Sciatic nerve (tissue), 2 donors: Measurements from ENCODE around the gene SPSB1. TPM values are rescaled to one million over a fixed set of nuclear protein-coding genes. Genes with fewer than 3 reads are reported as not detected.
"Not testable (repeated sequence)": the region's sequence is repeated elsewhere in the genome, so short reads cannot be mapped to it uniquely, and the experiment has no call there.

Experiments
- ATAC-seq: fragments of 200-7000 bp; cut with Tn5 transposase; one replicate; pipeline ENCODE4 v1.9.1; 2020; ENCODE audit warnings: mild to moderate bottlenecking, moderate library complexity
- DNase-seq: peaks from one replicate; pipeline ENCODE4 v3.0.0-alpha.2; 2020; ENCODE audit warnings: low spot score
- intact Hi-C: fragments of 100-400 bp; cut with DNase I; formaldehyde crosslinking; loops from one replicate; pipeline ENCODE4 v1.14.2; 2022
- total RNA-seq: library from RNA; stranded (reverse); fragmentation: NEBNext Ultra II Directional; extraction: Animal tissue kit (Norgen Biotek cat#: 25700); gene quantifications from one replicate; pipeline ENCODE4 v1.2.1, GENCODE V29; 2021
- donor health status: DM: no; HTN: no; CAD: no.
- donor health status: DM: no; HTN: no; CAD: no.

Gene SPSB1
- total RNA-seq, 1 donor from 2014 or later, result 20.1 TPM

GRCh38 chr1:9293533-9294404, 1.1 kb downstream of the SPSB1 start:
- no peak for ATAC-seq
- intact Hi-C loops, result no loop called here

GRCh38 chr1:9294405-9294773, 1.7 kb downstream of the SPSB1 start:
- ATAC-seq (no peak), DNase-seq (no peak)
- intact Hi-C loops, result no loop called here

More at GRCh38 chr1:9293533-9294404, 1.1 kb downstream of the SPSB1 start:
- DNase-seq, result no peak

- intact Hi-C loops, result no loop called here
- no peak for DNase-seq
- peak; percentile 46 for ATAC-seq
Measured at GRCh38 chr1:9294910-9295636, 2.4 kb downstream of the SPSB1 start.

GRCh38 chr1:9295884-9296283, 3.2 kb downstream of the SPSB1 start:
- no peak for DNase-seq
- no peak for ATAC-seq
- intact Hi-C loops, result no loop called here

- peak; percentile 68 for ATAC-seq
- intact Hi-C loops, result no loop called here
- no peak for DNase-seq
Measured at GRCh38 chr1:9296850-9297249, 4.2 kb downstream of the SPSB1 start.

GRCh38 chr1:9297831-9298230, 5.1 kb downstream of the SPSB1 start:
- intact Hi-C loops, result no loop called here

GRCh38 chr1:9298282-9298681, 5.6 kb downstream of the SPSB1 start:
- ATAC-seq, result no peak
- DNase-seq, result no peak
- intact Hi-C loops, result no loop called here

More at GRCh38 chr1:9297831-9298230, 5.1 kb downstream of the SPSB1 start:
- DNase-seq, result no peak
- no peak for ATAC-seq

GRCh38 chr1:9299571-9300541, 7.2 kb downstream of the SPSB1 start:
- ATAC-seq, DNase-seq, intact Hi-C loops: not testable (repeated sequence)

- intact Hi-C loops, result no loop called here
- DNase-seq (no peak), ATAC-seq (no peak)
Measured at GRCh38 chr1:9300573-9300972, 7.9 kb downstream of the SPSB1 start.

- ATAC-seq, result peak; percentile 41
- intact Hi-C loops, result no loop called here
- no peak for DNase-seq
Measured at GRCh38 chr1:9302745-9303524, 10.2 kb downstream of the SPSB1 start.

GRCh38 chr1:9303916-9304315, 11.2 kb downstream of the SPSB1 start:
- no peak for ATAC-seq
- no peak for DNase-seq
- intact Hi-C loops, result no loop called here

- intact Hi-C loops, result no loop called here
- ATAC-seq, result no peak
- no peak for DNase-seq
Measured at GRCh38 chr1:9305216-9305615, 12.5 kb downstream of the SPSB1 start.

GRCh38 chr1:9306006-9306405, 13.3 kb downstream of the SPSB1 start:
- intact Hi-C loops, result no loop called here
- ATAC-seq, result no peak

GRCh38 chr1:9307303-9307702, 14.6 kb downstream of the SPSB1 start:
- intact Hi-C loops, result no loop called here
- ATAC-seq (no peak), DNase-seq (no peak)

More at GRCh38 chr1:9306006-9306405, 13.3 kb downstream of the SPSB1 start:
- DNase-seq, result no peak

GRCh38 chr1:9308236-9308785, 15.6 kb downstream of the SPSB1 start:
- no peak for DNase-seq
- ATAC-seq, result no peak
- intact Hi-C loops, result no loop called here

GRCh38 chr1:9309080-9309479, 16.4 kb downstream of the SPSB1 start:
- ATAC-seq (no peak), DNase-seq (no peak)
- intact Hi-C loops, result no loop called here

- ATAC-seq (no peak), DNase-seq (no peak)
- intact Hi-C loops, result no loop called here
Measured at GRCh38 chr1:9309991-9310390, 17.3 kb downstream of the SPSB1 start.

GRCh38 chr1:9311029-9311428, 18.3 kb downstream of the SPSB1 start:
- DNase-seq (no peak), ATAC-seq (no peak)
- intact Hi-C loops, result no loop called here
